DMS153 treated with DMSO at 0.1 percent for 48 hours (cell line): Measurements from ENCODE around the gene PLEKHH1.

Experiments
- DNase-seq: peaks from one replicate; lab custom pipeline; 2025; ENCODE audit not compliant: unreplicated experiment; lab: John Stamatoyannopoulos, UW

Gene PLEKHH1

GRCh38 chr14:67532998-67533753 is at the start of gene PLEKHH1:
TSS of gene PLEKHH1 (plus strand) at chr14:67533290. CDS start at chr14:67541868, 8,578 bp downstream.
- peak; percentile 46 for DNase-seq

GRCh38 chr14:67483579-67484285 is 49.4 kb upstream of the PLEKHH1 start:
- no peak for DNase-seq

GRCh38 chr14:67485501-67486095 is 47.5 kb upstream of the PLEKHH1 start:
- no peak for DNase-seq

- DNase-seq = no peak
Observed at GRCh38 chr14:67486890-67487289, 46.2 kb upstream of the PLEKHH1 start.

- no peak for DNase-seq
Observed at GRCh38 chr14:67487332-67487731, 45.8 kb upstream of the PLEKHH1 start.

GRCh38 chr14:67487937-67488893 is 44.9 kb upstream of the PLEKHH1 start, which contains the start of gene TMEM229B:
TSS of gene TMEM229B (minus strand) at chr14:67488721. CDS start at chr14:67473923, 14,798 bp downstream.
- peak; percentile 19 for DNase-seq

GRCh38 chr14:67490196-67490595 is 42.9 kb upstream of the PLEKHH1 start:
- no peak for DNase-seq

- no peak for DNase-seq
Observed at GRCh38 chr14:67491285-67491684, 41.8 kb upstream of the PLEKHH1 start.

- DNase-seq = no peak
Observed at GRCh38 chr14:67491741-67492507, 41.2 kb upstream of the PLEKHH1 start.

- DNase-seq = no peak
Observed at GRCh38 chr14:67492538-67492937, 40.6 kb upstream of the PLEKHH1 start.

- DNase-seq = no peak
Observed at GRCh38 chr14:67493092-67493717, 39.9 kb upstream of the PLEKHH1 start.

- DNase-seq = no peak
Observed at GRCh38 chr14:67495827-67496226, 37.3 kb upstream of the PLEKHH1 start.

- no peak for DNase-seq
Observed at GRCh38 chr14:67497216-67497615, 35.9 kb upstream of the PLEKHH1 start.

- no peak for DNase-seq
Observed at GRCh38 chr14:67497716-67498115, 35.4 kb upstream of the PLEKHH1 start.

GRCh38 chr14:67500981-67501380 is 32.1 kb upstream of the PLEKHH1 start:
- no peak for DNase-seq

- no peak for DNase-seq
Observed at GRCh38 chr14:67501670-67502069, 31.4 kb upstream of the PLEKHH1 start.

- DNase-seq = no peak
Observed at GRCh38 chr14:67502867-67503266, 30.2 kb upstream of the PLEKHH1 start.

- DNase-seq = no peak
Observed at GRCh38 chr14:67503331-67503730, 29.8 kb upstream of the PLEKHH1 start.

- DNase-seq = no peak
Observed at GRCh38 chr14:67505254-67505653, 27.8 kb upstream of the PLEKHH1 start.

- no peak for DNase-seq
Observed at GRCh38 chr14:67508956-67509355, 24.1 kb upstream of the PLEKHH1 start.
